ENCODE data around the gene PAX8. TPM values are rescaled to one million over a fixed set of nuclear protein-coding genes. Genes with fewer than 3 reads are reported as not detected.

Gene PAX8
- total and polyA plus RNA-seq, 2 donors (not counting 1 experiment from before 2014, with no cell fraction given) = 0.45 to 0.64 TPM

- H2AFZ ChIP-seq (ENCODE audit: insufficient read depth, low read depth, low read length, poor library complexity, severe bottlenecking) = no peak overlapping the region
- CTCF ChIA-PET = interaction anchor here (1.3 to 2.2 kb wide), 2 partner anchors 15 to 93 kb away, joined by 3 to 7 read pairs; no protein-coding TSS in a partner anchor
These were observed 48.2 kb downstream of the PAX8 start for GRCh38 chr2:113230531-113230930.

GRCh38 chr2:113229795-113230194 is 48.9 kb downstream of the PAX8 start:
- no peaks in the 10 kb centered on the region for H3K27me3 ChIP-seq (replicated peaks in 1 of 4; ENCODE audit: control extremely low read depth in 1 of 4, control insufficient read depth in 3 of 4, insufficient read depth in 4 of 4, low read length in 3 of 4)
- no peak for TF ChIP-seq EZH2 (IDR thresholded peaks at IDR 0.05; ENCODE audit: borderline replicate concordance, insufficient read depth, low read depth, low read length, poor library complexity, severe bottlenecking)
- TF ChIP-seq CTCF (IDR thresholded peaks at IDR 0.05) = no peak
- POLR2A ChIA-PET = no interaction called here
- ATAC-seq (ENCODE audit: low read depth) (no peak), DNase-seq (no peak)
- intact Hi-C loops (cut with micrococcal nuclease) = no loop called here
- H3K27me3 Mint-ChIP-seq = no peaks in the 10 kb centered on the region
- H3K79me2 ChIP-seq (ENCODE audit: control insufficient read depth, insufficient read depth, low read length) = no peaks in the 10 kb centered on the region
- H3K9me3 ChIP-seq (ENCODE audit: control extremely low read depth in 1 of 3, control insufficient read depth in 2 of 3, insufficient read depth in 1 of 3, low read length in 2 of 3) = no peaks in the 10 kb centered on the region
- H3K4me1 ChIP-seq (ENCODE audit: control insufficient read depth in 2 of 2, insufficient read depth in 2 of 2, low read length in 2 of 2) = no peaks in the 10 kb centered on the region
- H3K4me3 ChIP-seq (ENCODE audit: control extremely low read depth in 1 of 5, extremely low read depth in 1 of 5, insufficient read depth in 1 of 5, low read depth in 2 of 5, low read length in 4 of 5) = no peak overlapping the region
- no peak overlapping the region for H3K27ac ChIP-seq (ENCODE audit: low read length in 2 of 2)
- no peak overlapping the region for H3K27ac Mint-ChIP-seq
- no peak overlapping the region for H3K4me3 Mint-ChIP-seq
- no peaks in the 10 kb centered on the region for H3K4me1 Mint-ChIP-seq
- CTCF ChIA-PET = interaction anchor here (0.6 to 2.2 kb wide), 2 partner anchors 92 to 140 kb away, joined by 3 to 7 read pairs; no protein-coding TSS in a partner anchor
- H3K36me3 ChIP-seq (replicated peaks in 1 of 2; ENCODE audit: control extremely low read depth in 1 of 2, control insufficient read depth in 1 of 2, extremely low read depth in 1 of 2, insufficient read depth in 2 of 2, low read length in 1 of 2) = no peaks in the 10 kb centered on the region
- no peaks in the 10 kb centered on the region for H4K20me1 ChIP-seq (ENCODE audit: control insufficient read depth, insufficient read depth, low read length, poor library complexity, severe bottlenecking)
- no peak overlapping the region for H2AFZ ChIP-seq (ENCODE audit: insufficient read depth, low read depth, low read length, poor library complexity, severe bottlenecking)
- H3K9ac ChIP-seq (ENCODE audit: low read length) = no peak overlapping the region
- WGBS (ENCODE audit: insufficient coverage) = 84% methylated on average over 2 of the region's 3 CpGs
- H3K4me2 ChIP-seq (replicated peaks; ENCODE audit: low read depth, low read length, poor library complexity, severe bottlenecking) = no peak overlapping the region
- H3K9me3 Mint-ChIP-seq (ENCODE audit: insufficient read depth) = no peaks in the 10 kb centered on the region

More at GRCh38 chr2:113230531-113230930, 48.2 kb downstream of the PAX8 start:
- H4K20me1 ChIP-seq (ENCODE audit: control insufficient read depth, insufficient read depth, low read length, poor library complexity, severe bottlenecking) = no peaks in the 10 kb centered on the region
- Mint-ChIP-seq H3K27ac (no peak overlapping the region), H3K9me3 (ENCODE audit: insufficient read depth) (no peaks in the 10 kb centered on the region), H3K4me1 (peaks cover 2% of the 10 kb centered on the region), H3K4me3 (no peak overlapping the region), H3K27me3 (no peaks in the 10 kb centered on the region)
- no peak overlapping the region for H3K9ac ChIP-seq (ENCODE audit: low read length)
- H3K4me3 ChIP-seq (ENCODE audit: control extremely low read depth in 1 of 5, extremely low read depth in 1 of 5, insufficient read depth in 1 of 5, low read depth in 2 of 5, low read length in 4 of 5) = no peak overlapping the region
- intact Hi-C loops (cut with micrococcal nuclease) = no loop called here
- no peaks in the 10 kb centered on the region for H3K79me2 ChIP-seq (ENCODE audit: control insufficient read depth, insufficient read depth, low read length)
- no peaks in the 10 kb centered on the region for H3K36me3 ChIP-seq (replicated peaks in 1 of 2; ENCODE audit: control extremely low read depth in 1 of 2, control insufficient read depth in 1 of 2, extremely low read depth in 1 of 2, insufficient read depth in 2 of 2, low read length in 1 of 2)
- no peaks in the 10 kb centered on the region for H3K9me3 ChIP-seq (ENCODE audit: control extremely low read depth in 1 of 3, control insufficient read depth in 2 of 3, insufficient read depth in 1 of 3, low read length in 2 of 3)
- 59% methylated on average over 2 of the region's 6 CpGs for WGBS (ENCODE audit: insufficient coverage)
- POLR2A ChIA-PET = no interaction called here
- no peaks in the 10 kb centered on the region for H3K4me1 ChIP-seq (ENCODE audit: control insufficient read depth in 2 of 2, insufficient read depth in 2 of 2, low read length in 2 of 2)
- H3K27me3 ChIP-seq (replicated peaks in 1 of 4; ENCODE audit: control extremely low read depth in 1 of 4, control insufficient read depth in 3 of 4, insufficient read depth in 4 of 4, low read length in 3 of 4) = no peaks in the 10 kb centered on the region
- no peak overlapping the region for H3K4me2 ChIP-seq (replicated peaks; ENCODE audit: low read depth, low read length, poor library complexity, severe bottlenecking)
- no peak for TF ChIP-seq EZH2 (IDR thresholded peaks at IDR 0.05; ENCODE audit: borderline replicate concordance, insufficient read depth, low read depth, low read length, poor library complexity, severe bottlenecking)
- no peak for TF ChIP-seq CTCF (IDR thresholded peaks at IDR 0.05)
- DNase-seq = no peak
- ATAC-seq (ENCODE audit: low read depth) = no peak
- H3K27ac ChIP-seq (ENCODE audit: low read length in 2 of 2) = no peak overlapping the region
